Ovary (tissue), 3 donors: ENCODE data around the gene TDRD10.

Experiments used
- POLR2A ChIP-seq: fragments of 450-650 bp; IDR thresholded peaks from one replicate; pipeline ENCODE4 v1.6.1; 2017; ENCODE audit warnings: antibody characterized with exemption, mild to moderate bottlenecking, moderate library complexity
- TF ChIP-seq, protein P1 (sequence below), 3 donors: fragments of 450-650 bp in 2 of 3; fragments of 200-600 bp in 1 of 3; IDR thresholded peaks; one replicate each; pipeline versions ENCODE4 v1.5.1 to v1.8.0; 2016 to 2022; ENCODE audit warnings: antibody characterized with exemption in 3 of 3, mild to moderate bottlenecking in 1 of 3
- donor health status: DM: no; HTN: no; CAD: no.

- TF ChIP-seq, protein P1, sequence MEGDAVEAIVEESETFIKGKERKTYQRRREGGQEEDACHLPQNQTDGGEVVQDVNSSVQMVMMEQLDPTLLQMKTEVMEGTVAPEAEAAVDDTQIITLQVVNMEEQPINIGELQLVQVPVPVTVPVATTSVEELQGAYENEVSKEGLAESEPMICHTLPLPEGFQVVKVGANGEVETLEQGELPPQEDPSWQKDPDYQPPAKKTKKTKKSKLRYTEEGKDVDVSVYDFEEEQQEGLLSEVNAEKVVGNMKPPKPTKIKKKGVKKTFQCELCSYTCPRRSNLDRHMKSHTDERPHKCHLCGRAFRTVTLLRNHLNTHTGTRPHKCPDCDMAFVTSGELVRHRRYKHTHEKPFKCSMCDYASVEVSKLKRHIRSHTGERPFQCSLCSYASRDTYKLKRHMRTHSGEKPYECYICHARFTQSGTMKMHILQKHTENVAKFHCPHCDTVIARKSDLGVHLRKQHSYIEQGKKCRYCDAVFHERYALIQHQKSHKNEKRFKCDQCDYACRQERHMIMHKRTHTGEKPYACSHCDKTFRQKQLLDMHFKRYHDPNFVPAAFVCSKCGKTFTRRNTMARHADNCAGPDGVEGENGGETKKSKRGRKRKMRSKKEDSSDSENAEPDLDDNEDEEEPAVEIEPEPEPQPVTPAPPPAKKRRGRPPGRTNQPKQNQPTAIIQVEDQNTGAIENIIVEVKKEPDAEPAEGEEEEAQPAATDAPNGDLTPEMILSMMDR (IDR thresholded peaks at IDR 0.05): no peak
- no peak for TF ChIP-seq POLR2A
These were observed 84.6 kb downstream of the TDRD10 start for GRCh38 chr1:154586641-154587040.
